ENCODE data around the gene FOXM1.

DNA sequence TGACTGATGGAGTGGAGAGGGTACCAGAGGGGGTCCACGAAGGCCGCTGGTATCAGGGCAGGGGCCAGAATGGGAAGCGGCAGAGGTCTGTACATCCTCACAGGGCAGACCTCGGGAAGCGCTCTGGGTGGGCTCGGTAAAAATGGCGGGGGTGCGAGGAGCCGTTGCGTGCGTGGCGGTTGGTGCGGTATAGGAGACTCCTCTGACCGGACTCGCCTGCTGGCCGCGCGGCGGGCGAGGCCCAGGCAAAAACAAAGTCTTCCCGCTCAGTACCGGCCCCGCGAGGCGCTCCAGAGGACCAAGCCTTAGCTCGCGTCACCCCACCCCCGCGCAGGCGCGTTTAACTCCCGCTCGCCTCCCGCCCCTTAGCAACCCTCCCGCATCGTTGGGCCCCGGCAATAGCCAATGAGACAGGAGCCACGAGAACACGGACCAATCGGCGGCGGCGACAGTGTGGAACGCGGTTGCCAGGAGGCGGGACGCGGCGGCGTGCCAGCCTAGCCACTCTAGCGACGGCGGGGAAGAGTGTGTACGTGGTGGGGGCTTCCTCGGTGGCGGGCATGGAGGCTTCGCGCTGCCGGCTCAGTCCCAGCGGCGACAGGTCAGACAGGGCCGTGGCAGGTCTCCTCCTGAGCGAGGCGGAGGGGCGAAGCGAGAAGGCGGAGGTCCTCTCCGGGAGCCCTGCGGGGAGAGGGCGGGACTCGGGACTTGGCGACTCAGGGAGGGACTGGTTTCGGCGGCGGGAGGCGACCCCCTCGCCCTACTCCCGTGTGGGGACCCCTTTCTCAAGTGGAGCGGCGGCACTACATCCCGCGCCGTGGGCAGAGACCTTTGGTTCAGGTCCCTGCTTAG lies 13.6 kb upstream of the FOXM1 start, which contains the start of gene TULP3:
- TF ChIP-seq CTCF (IDR thresholded peaks at IDR 0.05; ENCODE audit: low read depth, low read length, poor library complexity, severe bottlenecking) (no peak), EZH2phosphoT487 (IDR thresholded peaks at IDR 0.05; ENCODE audit: borderline replicate concordance, low read length) (no peak)
